Dendritic cell treated with granulocyte-macrophage colony-stimulating factor and Interleukin-4, amounts not matched to agents 40 ng/mL and 50 ng/mL, for 4 days (primary cell): ENCODE data around the gene KCNK7.

Experiments used
- H3K27ac Mint-ChIP-seq: one replicate; pipeline ENCODE4 v1.8.0; 2022; ENCODE audit warnings: mild to moderate bottlenecking, mixed read lengths
- H3K27me3 Mint-ChIP-seq: one replicate; pipeline ENCODE4 v1.8.0; 2022; ENCODE audit warnings: mild to moderate bottlenecking, mixed read lengths
- H3K36me3 Mint-ChIP-seq: one replicate; pipeline ENCODE4 v1.8.0; 2022; ENCODE audit warnings: low read depth, mixed read lengths
- H3K4me1 Mint-ChIP-seq: one replicate; pipeline ENCODE4 v1.8.0; 2022; ENCODE audit warnings: low read depth, mixed read lengths
- H3K4me3 Mint-ChIP-seq: one replicate; pipeline ENCODE4 v1.8.0; 2022; ENCODE audit warnings: mild to moderate bottlenecking, moderate library complexity, mixed read lengths
- H3K9me3 Mint-ChIP-seq: one replicate; pipeline ENCODE4 v1.8.0; 2022; ENCODE audit warnings: mixed read lengths
- intact Hi-C: fragments of 100-400 bp; cut with micrococcal nuclease; formaldehyde crosslinking; loops from one replicate; pipeline ENCODE4 v1.15.0; 2022

The KCNK7 gene

GRCh38 chr11:65551572-65552387, 43.8 kb downstream of the KCNK7 start:
- H3K36me3 Mint-ChIP-seq = no peaks in the 10 kb centered on the region
- H3K4me3 Mint-ChIP-seq = no peak overlapping the region
- H3K4me1 Mint-ChIP-seq = peaks cover 75% of the 10 kb centered on the region
- H3K27ac Mint-ChIP-seq = peak overlapping the region; percentile 2
- H3K9me3 Mint-ChIP-seq = no peaks in the 10 kb centered on the region
- intact Hi-C loops = no loop called here
- peaks cover 31% of the 10 kb centered on the region for H3K27me3 Mint-ChIP-seq

GRCh38 chr11:65549096-65549495, 46.5 kb downstream of the KCNK7 start:
- Mint-ChIP-seq H3K27me3 (peaks cover 25% of the 10 kb centered on the region), H3K27ac (no peak overlapping the region), H3K4me1 (peaks cover 73% of the 10 kb centered on the region), H3K4me3 (no peak overlapping the region), H3K9me3 (no peaks in the 10 kb centered on the region), H3K36me3 (no peaks in the 10 kb centered on the region)
- intact Hi-C loops = no loop called here

- H3K36me3 Mint-ChIP-seq = no peaks in the 10 kb centered on the region
- no peak overlapping the region for H3K4me3 Mint-ChIP-seq
- peaks cover 77% of the 10 kb centered on the region for H3K4me1 Mint-ChIP-seq
- peaks cover 25% of the 10 kb centered on the region for H3K27me3 Mint-ChIP-seq
- intact Hi-C loops = no loop called here
- H3K9me3 Mint-ChIP-seq = no peaks in the 10 kb centered on the region
- peak overlapping the region; percentile 48 for H3K27ac Mint-ChIP-seq
These were observed 47.2 kb downstream of the KCNK7 start for GRCh38 chr11:65548395-65548794.

- no peaks in the 10 kb centered on the region for H3K36me3 Mint-ChIP-seq
- intact Hi-C loops = loop anchor here (2.0 kb wide), 1 partner anchor 21 kb away; no protein-coding TSS in a partner anchor
- H3K27ac Mint-ChIP-seq = peak overlapping the region; percentile 48
- H3K9me3 Mint-ChIP-seq = no peaks in the 10 kb centered on the region
- peaks cover 74% of the 10 kb centered on the region for H3K4me1 Mint-ChIP-seq
- H3K4me3 Mint-ChIP-seq = no peak overlapping the region
- H3K27me3 Mint-ChIP-seq = peaks cover 25% of the 10 kb centered on the region
These were observed 48.0 kb downstream of the KCNK7 start for GRCh38 chr11:65547446-65548125.

- intact Hi-C loops = loop anchor here (2.0 kb wide), 1 partner anchor 22 kb away; no protein-coding TSS in a partner anchor
- peaks cover 73% of the 10 kb centered on the region for H3K4me1 Mint-ChIP-seq
- H3K36me3 Mint-ChIP-seq = no peaks in the 10 kb centered on the region
These were observed 49.2 kb downstream of the KCNK7 start for GRCh38 chr11:65546217-65546958.

GRCh38 chr11:65545853-65546216, 49.8 kb downstream of the KCNK7 start:
- H3K4me3 Mint-ChIP-seq = peak overlapping the region; percentile 65
- peaks cover 23% of the 10 kb centered on the region for H3K27me3 Mint-ChIP-seq
- peak overlapping the region; percentile 38 for H3K27ac Mint-ChIP-seq
- H3K4me1 Mint-ChIP-seq = peaks cover 72% of the 10 kb centered on the region
- no peaks in the 10 kb centered on the region for H3K36me3 Mint-ChIP-seq
- no peaks in the 10 kb centered on the region for H3K9me3 Mint-ChIP-seq
- intact Hi-C loops = loop anchor here (2.0 kb wide), 1 partner anchor 23 kb away; no protein-coding TSS in a partner anchor

More at GRCh38 chr11:65546217-65546958, 49.2 kb downstream of the KCNK7 start:
- peak overlapping the region; percentile 65 for H3K4me3 Mint-ChIP-seq
- no peaks in the 10 kb centered on the region for H3K9me3 Mint-ChIP-seq
- H3K27me3 Mint-ChIP-seq = peaks cover 23% of the 10 kb centered on the region
- H3K27ac Mint-ChIP-seq = peak overlapping the region; percentile 38
